DND-41 (cell line): Measurements from ENCODE around the gene LCN15.

Experiments used
- ATAC-seq: fragments of 200-7000 bp; cut with Tn5 transposase; 3 replicates; pipeline ENCODE4 v1.9.1; 2021; ENCODE audit warnings: low read depth; ENCODE audit not compliant: insufficient read depth
- DNase-seq: peaks from one replicate; pipeline ENCODE4 v3.0.0-alpha.2; 2020
- H2AFZ ChIP-seq: 2 replicates; pipeline ENCODE4 v1.6.0; 2012; ENCODE audit warnings: low read depth, low read length
- H3K27ac ChIP-seq: 2 replicates; pipeline ENCODE4 v1.5.1; 2012; ENCODE audit warnings: low read length, inconsistent platforms
- H3K27me3 ChIP-seq: fragments of 200-600 bp; sonication (generic); 2 replicates; pipeline ENCODE4 v1.6.0; 2012; ENCODE audit warnings: low read length, mild to moderate bottlenecking, inconsistent platforms; ENCODE audit not compliant: insufficient read depth, poor library complexity
- H3K36me3 ChIP-seq: 2 replicates; pipeline ENCODE4 v1.5.1; 2012; ENCODE audit warnings: low read length, inconsistent platforms; ENCODE audit not compliant: insufficient read depth
- H3K4me1 ChIP-seq: 2 replicates; pipeline ENCODE4 v1.5.1; 2012; ENCODE audit warnings: mild to moderate bottlenecking, low read length; ENCODE audit not compliant: insufficient read depth
- H3K4me2 ChIP-seq: 2 replicates; pipeline ENCODE4 v1.6.0; 2012; ENCODE audit warnings: mild to moderate bottlenecking, moderate library complexity, low read length, inconsistent platforms; ENCODE audit not compliant: insufficient read depth
- H3K4me3 ChIP-seq, 2 experiments: fragments of 200-600 bp in 1 of 2; shearing (Covaris generic) in 1 of 2; 2 replicates each; pipeline ENCODE4 v1.5.1; 2012 to 2016; ENCODE audit warnings: inconsistent platforms in 2 of 2, low read length in 2 of 2, mild to moderate bottlenecking in 2 of 2, low read depth in 1 of 2, moderate library complexity in 1 of 2
- H3K79me2 ChIP-seq: 2 replicates; pipeline ENCODE4 v1.6.0; 2012; ENCODE audit warnings: low read length, inconsistent platforms; ENCODE audit not compliant: insufficient read depth
- H3K9ac ChIP-seq: 2 replicates; pipeline ENCODE4 v1.6.0; 2012; ENCODE audit warnings: low read depth, mild to moderate bottlenecking, inconsistent platforms, low read length, moderate library complexity
- H3K9me3 ChIP-seq: 2 replicates; pipeline ENCODE4 v1.5.1; 2012; ENCODE audit warnings: low read length, moderate library complexity, mild to moderate bottlenecking, inconsistent platforms; ENCODE audit not compliant: insufficient read depth, severe bottlenecking
- H4K20me1 ChIP-seq: 2 replicates; pipeline ENCODE4 v1.6.0; 2012; ENCODE audit warnings: low read length; ENCODE audit not compliant: insufficient read depth
- CTCF ChIP-seq: IDR thresholded peaks from 2 replicates; pipeline ENCODE4 v1.5.1; 2012; ENCODE audit warnings: borderline replicate concordance, low read length, moderate library complexity, mild to moderate bottlenecking; ENCODE audit not compliant: poor library complexity, severe bottlenecking; ENCODE audit errors: extremely low read depth
- EZH2 ChIP-seq: IDR thresholded peaks from 3 replicates; pipeline ENCODE4 v1.6.1; 2012; ENCODE audit warnings: borderline replicate concordance, low read depth, mild to moderate bottlenecking, moderate library complexity, low read length, inconsistent platforms; ENCODE audit not compliant: severe bottlenecking

The LCN15 gene

DNA sequence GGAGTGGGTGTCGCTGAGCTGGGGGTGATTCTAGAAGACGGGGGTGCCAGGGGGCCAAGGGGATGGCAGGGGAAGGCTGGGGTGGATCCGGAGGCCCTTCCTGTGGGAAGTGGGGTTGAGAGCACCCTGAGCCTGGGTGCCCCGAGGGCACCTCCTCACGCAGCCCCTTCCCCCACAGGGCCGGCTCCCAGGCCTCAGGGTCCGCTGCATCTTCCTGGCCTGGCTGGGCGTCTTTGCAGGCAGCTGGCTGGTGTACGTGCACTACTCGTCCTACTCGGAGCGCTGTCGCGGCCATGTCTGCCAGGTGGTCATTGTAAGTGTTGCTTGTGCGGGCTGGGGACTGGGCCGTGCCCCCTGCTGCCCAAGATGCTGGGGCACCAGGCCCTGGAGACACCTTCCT lies 46.9 kb downstream of the LCN15 start:
- H2AFZ ChIP-seq: no peak overlapping the region
- H3K4me3 ChIP-seq: no peak overlapping the region
- H3K9me3 ChIP-seq: no peaks in the 10 kb centered on the region
- no peaks in the 10 kb centered on the region for H3K4me1 ChIP-seq
- no peak overlapping the region for H3K9ac ChIP-seq
- H4K20me1 ChIP-seq: peaks cover 4% of the 10 kb centered on the region
- no peaks in the 10 kb centered on the region for H3K27me3 ChIP-seq
- ATAC-seq: no peak
- no peak overlapping the region for H3K27ac ChIP-seq
- no peaks in the 10 kb centered on the region for H3K79me2 ChIP-seq
- no peak for TF ChIP-seq CTCF
- no peak for TF ChIP-seq EZH2
- DNase-seq: no peak
- H3K36me3 ChIP-seq: peaks cover 2% of the 10 kb centered on the region; the same call in 1 of the 2 replicates
- no peak overlapping the region for H3K4me2 ChIP-seq

- H3K9me3 ChIP-seq: no peaks in the 10 kb centered on the region
- H3K4me1 ChIP-seq: no peaks in the 10 kb centered on the region
- H3K36me3 ChIP-seq: no peaks in the 10 kb centered on the region
- no peaks in the 10 kb centered on the region for H4K20me1 ChIP-seq
- DNase-seq: no peak
- no peak overlapping the region for H3K4me2 ChIP-seq
- no peak for TF ChIP-seq CTCF
- no peak for TF ChIP-seq EZH2
- no peak overlapping the region for H3K9ac ChIP-seq
- no peaks in the 10 kb centered on the region for H3K79me2 ChIP-seq
- no peak overlapping the region for H3K4me3 ChIP-seq
- no peak for ATAC-seq
- H3K27me3 ChIP-seq: peaks cover 6% of the 10 kb centered on the region
- H3K27ac ChIP-seq: no peak overlapping the region
- H2AFZ ChIP-seq: no peak overlapping the region
Measured at GRCh38 chr9:136714893-136715274, 49.4 kb downstream of the LCN15 start.

- Histone ChIP-seq H3K27ac (no peak overlapping the region), H3K4me3 (no peak overlapping the region), H3K9ac (no peak overlapping the region), H3K4me1 (no peaks in the 10 kb centered on the region), H3K79me2 (no peaks in the 10 kb centered on the region), H3K36me3 (no peaks in the 10 kb centered on the region), H3K9me3 (no peaks in the 10 kb centered on the region), H2AFZ (no peak overlapping the region), H3K27me3 (peaks cover 6% of the 10 kb centered on the region), H3K4me2 (no peak overlapping the region), H4K20me1 (no peaks in the 10 kb centered on the region)
- TF ChIP-seq CTCF (no peak), EZH2 (no peak)
- no peak for DNase-seq
- no peak for ATAC-seq
Measured at GRCh38 chr9:136714096-136714892, 50.0 kb downstream of the LCN15 start.
